ENCODE measurements around the gene UBTD2. TPM values are rescaled to one million over a fixed set of nuclear protein-coding genes. Genes with fewer than 3 reads are reported as not detected.
A peak's percentile ranks its signal among the peaks of the same experiment; 100 is the strongest.

Gene UBTD2
- total RNA-seq, 1 experiment from 2014 or later, result 22.7 TPM

- no peak overlapping the region for H3K4me3 Mint-ChIP-seq
- CTCF ChIA-PET, result interaction anchor here (0.8 to 2.6 kb wide), 7 partner anchors 12 to 276 kb away, joined by 3 to 37 read pairs (median 4); partner anchors contain the start of genes STK10 and UBTD2
- H3K27me3 Mint-ChIP-seq (ENCODE audit: low read depth), result no peaks in the 10 kb centered on the region
- DNase-seq (ENCODE audit: low spot score) (no peak), ATAC-seq (no peak)
- POLR2A ChIA-PET, result interaction anchor here (0.7 to 2.2 kb wide), 2 partner anchors 13 to 107 kb away, joined by 4 to 12 read pairs; partner anchors contain the start of gene STK10
- H3K27ac Mint-ChIP-seq, result no peak overlapping the region; the same call in 1 of the 2 replicates
- no peaks in the 10 kb centered on the region for H3K9me3 Mint-ChIP-seq
- no peak for TF ChIP-seq ZNF263 (CRISPR knock-in tag; IDR thresholded peaks at IDR 0.05; ENCODE audit: low read depth)
- no peak for TF ChIP-seq ZSCAN18 (CRISPR knock-in tag; IDR thresholded peaks at IDR 0.05)
- TF ChIP-seq, protein P1, sequence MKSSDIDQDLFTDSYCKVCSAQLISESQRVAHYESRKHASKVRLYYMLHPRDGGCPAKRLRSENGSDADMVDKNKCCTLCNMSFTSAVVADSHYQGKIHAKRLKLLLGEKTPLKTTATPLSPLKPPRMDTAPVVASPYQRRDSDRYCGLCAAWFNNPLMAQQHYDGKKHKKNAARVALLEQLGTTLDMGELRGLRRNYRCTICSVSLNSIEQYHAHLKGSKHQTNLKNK (CRISPR knock-in tag; IDR thresholded peaks at IDR 0.05), result no peak
- no peak for TF ChIP-seq ATF3 (CRISPR knock-in tag; conservative IDR thresholded peaks at IDR 0.05)
- TF ChIP-seq, protein P2, sequence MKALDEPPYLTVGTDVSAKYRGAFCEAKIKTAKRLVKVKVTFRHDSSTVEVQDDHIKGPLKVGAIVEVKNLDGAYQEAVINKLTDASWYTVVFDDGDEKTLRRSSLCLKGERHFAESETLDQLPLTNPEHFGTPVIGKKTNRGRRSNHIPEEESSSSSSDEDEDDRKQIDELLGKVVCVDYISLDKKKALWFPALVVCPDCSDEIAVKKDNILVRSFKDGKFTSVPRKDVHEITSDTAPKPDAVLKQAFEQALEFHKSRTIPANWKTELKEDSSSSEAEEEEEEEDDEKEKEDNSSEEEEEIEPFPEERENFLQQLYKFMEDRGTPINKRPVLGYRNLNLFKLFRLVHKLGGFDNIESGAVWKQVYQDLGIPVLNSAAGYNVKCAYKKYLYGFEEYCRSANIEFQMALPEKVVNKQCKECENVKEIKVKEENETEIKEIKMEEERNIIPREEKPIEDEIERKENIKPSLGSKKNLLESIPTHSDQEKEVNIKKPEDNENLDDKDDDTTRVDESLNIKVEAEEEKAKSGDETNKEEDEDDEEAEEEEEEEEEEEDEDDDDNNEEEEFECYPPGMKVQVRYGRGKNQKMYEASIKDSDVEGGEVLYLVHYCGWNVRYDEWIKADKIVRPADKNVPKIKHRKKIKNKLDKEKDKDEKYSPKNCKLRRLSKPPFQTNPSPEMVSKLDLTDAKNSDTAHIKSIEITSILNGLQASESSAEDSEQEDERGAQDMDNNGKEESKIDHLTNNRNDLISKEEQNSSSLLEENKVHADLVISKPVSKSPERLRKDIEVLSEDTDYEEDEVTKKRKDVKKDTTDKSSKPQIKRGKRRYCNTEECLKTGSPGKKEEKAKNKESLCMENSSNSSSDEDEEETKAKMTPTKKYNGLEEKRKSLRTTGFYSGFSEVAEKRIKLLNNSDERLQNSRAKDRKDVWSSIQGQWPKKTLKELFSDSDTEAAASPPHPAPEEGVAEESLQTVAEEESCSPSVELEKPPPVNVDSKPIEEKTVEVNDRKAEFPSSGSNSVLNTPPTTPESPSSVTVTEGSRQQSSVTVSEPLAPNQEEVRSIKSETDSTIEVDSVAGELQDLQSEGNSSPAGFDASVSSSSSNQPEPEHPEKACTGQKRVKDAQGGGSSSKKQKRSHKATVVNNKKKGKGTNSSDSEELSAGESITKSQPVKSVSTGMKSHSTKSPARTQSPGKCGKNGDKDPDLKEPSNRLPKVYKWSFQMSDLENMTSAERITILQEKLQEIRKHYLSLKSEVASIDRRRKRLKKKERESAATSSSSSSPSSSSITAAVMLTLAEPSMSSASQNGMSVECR (CRISPR knock-in tag; IDR thresholded peaks at IDR 0.05; ENCODE audit: borderline replicate concordance), result no peak
- TF ChIP-seq, protein P3, sequence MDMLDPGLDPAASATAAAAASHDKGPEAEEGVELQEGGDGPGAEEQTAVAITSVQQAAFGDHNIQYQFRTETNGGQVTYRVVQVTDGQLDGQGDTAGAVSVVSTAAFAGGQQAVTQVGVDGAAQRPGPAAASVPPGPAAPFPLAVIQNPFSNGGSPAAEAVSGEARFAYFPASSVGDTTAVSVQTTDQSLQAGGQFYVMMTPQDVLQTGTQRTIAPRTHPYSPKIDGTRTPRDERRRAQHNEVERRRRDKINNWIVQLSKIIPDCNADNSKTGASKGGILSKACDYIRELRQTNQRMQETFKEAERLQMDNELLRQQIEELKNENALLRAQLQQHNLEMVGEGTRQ (CRISPR knock-in tag; IDR thresholded peaks at IDR 0.05), result no peak
- TF ChIP-seq, protein P4, sequence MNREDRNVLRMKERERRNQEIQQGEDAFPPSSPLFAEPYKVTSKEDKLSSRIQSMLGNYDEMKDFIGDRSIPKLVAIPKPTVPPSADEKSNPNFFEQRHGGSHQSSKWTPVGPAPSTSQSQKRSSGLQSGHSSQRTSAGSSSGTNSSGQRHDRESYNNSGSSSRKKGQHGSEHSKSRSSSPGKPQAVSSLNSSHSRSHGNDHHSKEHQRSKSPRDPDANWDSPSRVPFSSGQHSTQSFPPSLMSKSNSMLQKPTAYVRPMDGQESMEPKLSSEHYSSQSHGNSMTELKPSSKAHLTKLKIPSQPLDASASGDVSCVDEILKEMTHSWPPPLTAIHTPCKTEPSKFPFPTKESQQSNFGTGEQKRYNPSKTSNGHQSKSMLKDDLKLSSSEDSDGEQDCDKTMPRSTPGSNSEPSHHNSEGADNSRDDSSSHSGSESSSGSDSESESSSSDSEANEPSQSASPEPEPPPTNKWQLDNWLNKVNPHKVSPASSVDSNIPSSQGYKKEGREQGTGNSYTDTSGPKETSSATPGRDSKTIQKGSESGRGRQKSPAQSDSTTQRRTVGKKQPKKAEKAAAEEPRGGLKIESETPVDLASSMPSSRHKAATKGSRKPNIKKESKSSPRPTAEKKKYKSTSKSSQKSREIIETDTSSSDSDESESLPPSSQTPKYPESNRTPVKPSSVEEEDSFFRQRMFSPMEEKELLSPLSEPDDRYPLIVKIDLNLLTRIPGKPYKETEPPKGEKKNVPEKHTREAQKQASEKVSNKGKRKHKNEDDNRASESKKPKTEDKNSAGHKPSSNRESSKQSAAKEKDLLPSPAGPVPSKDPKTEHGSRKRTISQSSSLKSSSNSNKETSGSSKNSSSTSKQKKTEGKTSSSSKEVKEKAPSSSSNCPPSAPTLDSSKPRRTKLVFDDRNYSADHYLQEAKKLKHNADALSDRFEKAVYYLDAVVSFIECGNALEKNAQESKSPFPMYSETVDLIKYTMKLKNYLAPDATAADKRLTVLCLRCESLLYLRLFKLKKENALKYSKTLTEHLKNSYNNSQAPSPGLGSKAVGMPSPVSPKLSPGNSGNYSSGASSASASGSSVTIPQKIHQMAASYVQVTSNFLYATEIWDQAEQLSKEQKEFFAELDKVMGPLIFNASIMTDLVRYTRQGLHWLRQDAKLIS (CRISPR knock-in tag; IDR thresholded peaks at IDR 0.05; ENCODE audit: borderline replicate concordance), result no peak
- no peak for TF ChIP-seq ZNF396 (CRISPR knock-in tag; IDR thresholded peaks at IDR 0.05; ENCODE audit: borderline replicate concordance)
- TF ChIP-seq ATF1 (CRISPR knock-in tag; IDR thresholded peaks at IDR 0.05), result no peak
- peaks cover 39% of the 10 kb centered on the region for H3K4me1 Mint-ChIP-seq
- no peaks in the 10 kb centered on the region for H3K36me3 Mint-ChIP-seq
Measured at GRCh38 chr5:172175263-172175719, 108.3 kb downstream of the UBTD2 start.

DNA sequence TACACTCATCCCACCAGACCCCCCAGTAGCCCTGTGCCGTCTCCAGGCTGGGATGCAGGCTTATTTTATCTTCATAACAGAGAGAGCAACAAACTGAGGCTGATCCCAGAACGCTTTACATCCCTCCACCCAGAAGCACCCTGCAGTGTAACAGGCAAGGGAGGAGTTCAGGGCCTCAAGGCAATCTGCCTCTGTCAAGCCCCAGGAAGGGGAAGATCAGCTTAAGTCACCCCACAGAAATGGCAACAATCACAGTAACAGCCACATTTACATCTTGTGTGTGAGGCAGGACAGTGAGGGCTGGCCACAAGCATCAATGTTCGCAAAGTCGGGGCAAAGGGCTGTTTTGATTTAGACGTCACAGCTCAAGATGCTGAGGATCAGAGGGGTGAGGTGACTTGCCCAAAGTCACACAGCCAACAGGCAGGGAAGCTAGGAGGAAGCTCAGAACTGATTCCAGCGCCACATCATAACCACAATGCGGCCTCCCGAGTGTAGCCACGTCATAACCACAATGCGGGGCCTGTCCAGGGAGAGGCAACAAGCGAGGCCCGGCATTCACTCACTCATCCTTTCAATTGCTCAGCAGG, 109.9 kb downstream of the UBTD2 start:
- H3K4me1 Mint-ChIP-seq, result peaks cover 27% of the 10 kb centered on the region
- H3K4me3 Mint-ChIP-seq, result no peak overlapping the region
- DNase-seq (ENCODE audit: low spot score) (no peak), ATAC-seq (no peak)
- peak overlapping the region; percentile 54 for H3K27ac Mint-ChIP-seq
- H3K27me3 Mint-ChIP-seq (ENCODE audit: low read depth), result no peaks in the 10 kb centered on the region
- H3K36me3 Mint-ChIP-seq, result no peaks in the 10 kb centered on the region
- ChIA-PET CTCF (interaction anchor here (1.1 to 2.6 kb wide), 7 partner anchors 11 to 120 kb away, joined by 3 to 37 read pairs (median 4); partner anchors contain the start of genes STK10 and UBTD2), POLR2A (interaction anchor here (2.2 kb wide), 1 partner anchor 15 kb away, joined by 12 read pairs; the partner anchor contains the start of gene STK10)
- H3K9me3 Mint-ChIP-seq, result no peaks in the 10 kb centered on the region
- TF ChIP-seq ATF3 (CRISPR knock-in tag; conservative IDR thresholded peaks at IDR 0.05) (no peak), NFATC4 (CRISPR knock-in tag; IDR thresholded peaks at IDR 0.05) (no peak), SMAD4 (CRISPR knock-in tag; IDR thresholded peaks at IDR 0.05) (no peak), ZSCAN18 (CRISPR knock-in tag; IDR thresholded peaks at IDR 0.05) (no peak), NR2C2 (CRISPR knock-in tag; IDR thresholded peaks at IDR 0.05) (no peak), GABPB1 (CRISPR knock-in tag; IDR thresholded peaks at IDR 0.05) (no peak), FOXK1 (CRISPR knock-in tag; IDR thresholded peaks at IDR 0.05) (no peak), EMX1 (CRISPR knock-in tag; IDR thresholded peaks at IDR 0.05) (no peak), PRRX2 (CRISPR knock-in tag; IDR thresholded peaks at IDR 0.05) (no peak), ZNF263 (CRISPR knock-in tag; IDR thresholded peaks at IDR 0.05; ENCODE audit: low read depth) (no peak), ELF4 (CRISPR knock-in tag; IDR thresholded peaks at IDR 0.05; ENCODE audit: low read depth) (no peak), SMAD3 (CRISPR knock-in tag; IDR thresholded peaks at IDR 0.05; ENCODE audit: borderline replicate concordance) (no peak)
- TF ChIP-seq, protein P5, sequence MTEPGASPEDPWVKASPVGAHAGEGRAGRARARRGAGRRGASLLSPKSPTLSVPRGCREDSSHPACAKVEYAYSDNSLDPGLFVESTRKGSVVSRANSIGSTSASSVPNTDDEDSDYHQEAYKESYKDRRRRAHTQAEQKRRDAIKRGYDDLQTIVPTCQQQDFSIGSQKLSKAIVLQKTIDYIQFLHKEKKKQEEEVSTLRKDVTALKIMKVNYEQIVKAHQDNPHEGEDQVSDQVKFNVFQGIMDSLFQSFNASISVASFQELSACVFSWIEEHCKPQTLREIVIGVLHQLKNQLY (CRISPR knock-in tag; IDR thresholded peaks at IDR 0.05), result no peak

Measured in WTC11 (cell line).